GM19023 (cell line): ENCODE results near the gene SPTBN4.
"Not testable (repeated sequence)": the region's sequence is repeated elsewhere in the genome, so short reads cannot be mapped to it uniquely, and the experiment has no call there.

ENCODE experiments used
- ATAC-seq: cut with Tn5 transposase; IDR thresholded peaks from one replicate; pipeline ENCODE4 v1.9.1; 2021; ENCODE audit warnings: mild to moderate bottlenecking, moderate library complexity; ENCODE audit not compliant: unreplicated experiment

Gene SPTBN4

DNA sequence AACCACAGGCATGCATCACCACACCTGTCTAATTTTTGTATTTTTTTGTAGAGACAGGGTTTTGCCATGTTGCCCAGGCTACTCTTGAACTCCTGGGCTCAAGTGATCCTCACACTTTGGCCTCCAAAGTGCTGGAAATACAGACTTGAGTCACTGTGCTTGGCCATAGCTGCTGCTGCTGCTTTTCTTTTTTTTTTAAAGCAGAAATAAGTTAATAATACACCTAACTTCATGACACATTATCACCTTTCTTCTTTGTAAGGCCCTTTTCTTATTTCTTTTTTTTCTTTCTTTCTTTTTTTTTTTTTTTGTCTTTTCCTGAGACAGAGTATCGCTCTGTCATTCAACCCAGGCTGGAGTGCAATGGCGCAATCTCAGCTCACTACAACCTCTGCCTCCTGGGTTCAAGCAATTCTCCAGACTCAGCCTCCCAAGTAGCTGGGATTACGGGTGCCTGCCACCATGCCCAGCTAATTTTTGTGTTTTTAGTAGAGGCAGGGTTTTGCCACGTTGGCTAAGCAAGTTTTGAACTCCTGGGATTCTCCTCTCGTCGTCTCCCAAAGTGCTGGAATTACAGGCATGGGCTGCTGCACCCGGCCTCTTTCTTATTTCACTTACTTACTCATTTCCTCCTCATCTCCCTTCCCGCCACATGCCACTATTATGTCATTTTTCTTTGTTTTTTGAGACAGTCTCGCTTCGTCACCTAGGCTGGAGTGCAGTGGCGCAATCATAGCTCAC is 118.6 kb downstream of the SPTBN4 start:
- ATAC-seq: no peak

- no peak for ATAC-seq
Measured at GRCh38 chr19:40585982-40586422, 119.2 kb downstream of the SPTBN4 start.

GRCh38 chr19:40586611-40587010 is 119.8 kb downstream of the SPTBN4 start:
- ATAC-seq: no peak

DNA sequence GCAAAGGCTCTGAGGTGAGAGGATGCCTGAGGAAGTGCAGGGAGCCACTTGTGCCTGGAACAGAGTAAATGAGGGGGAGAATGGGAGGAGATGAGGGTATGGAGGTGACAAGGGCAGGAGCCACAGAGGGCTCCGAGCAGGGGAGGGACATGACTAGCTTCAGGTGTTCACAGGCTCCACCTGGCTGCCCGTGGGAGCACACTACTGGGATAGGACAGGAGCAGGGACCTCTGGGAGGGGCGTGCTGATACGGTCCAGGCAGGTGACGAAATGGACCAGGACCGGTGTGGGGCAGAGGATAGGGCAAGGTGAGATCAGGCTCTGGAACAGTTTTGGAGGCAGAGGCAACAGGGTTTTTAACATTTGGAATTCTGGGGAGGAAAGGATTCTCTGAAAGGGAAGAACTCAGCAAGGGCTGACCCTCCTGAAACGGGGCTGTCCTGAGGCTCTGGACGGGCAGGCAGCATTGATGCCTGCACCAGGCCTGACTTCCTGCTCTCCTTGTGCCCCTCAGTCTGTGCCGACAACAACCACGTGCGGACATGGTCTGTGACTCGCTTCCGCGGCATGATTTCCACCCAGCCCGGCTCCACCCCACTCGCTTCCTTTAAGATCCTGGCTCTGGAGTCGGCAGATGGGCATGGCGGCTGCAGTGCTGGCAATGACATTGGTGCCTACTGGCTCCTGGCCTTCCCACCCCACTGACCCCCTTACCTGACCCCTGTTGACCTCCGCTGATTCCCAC is 121.5 kb downstream of the SPTBN4 start:
- ATAC-seq: no peak

DNA sequence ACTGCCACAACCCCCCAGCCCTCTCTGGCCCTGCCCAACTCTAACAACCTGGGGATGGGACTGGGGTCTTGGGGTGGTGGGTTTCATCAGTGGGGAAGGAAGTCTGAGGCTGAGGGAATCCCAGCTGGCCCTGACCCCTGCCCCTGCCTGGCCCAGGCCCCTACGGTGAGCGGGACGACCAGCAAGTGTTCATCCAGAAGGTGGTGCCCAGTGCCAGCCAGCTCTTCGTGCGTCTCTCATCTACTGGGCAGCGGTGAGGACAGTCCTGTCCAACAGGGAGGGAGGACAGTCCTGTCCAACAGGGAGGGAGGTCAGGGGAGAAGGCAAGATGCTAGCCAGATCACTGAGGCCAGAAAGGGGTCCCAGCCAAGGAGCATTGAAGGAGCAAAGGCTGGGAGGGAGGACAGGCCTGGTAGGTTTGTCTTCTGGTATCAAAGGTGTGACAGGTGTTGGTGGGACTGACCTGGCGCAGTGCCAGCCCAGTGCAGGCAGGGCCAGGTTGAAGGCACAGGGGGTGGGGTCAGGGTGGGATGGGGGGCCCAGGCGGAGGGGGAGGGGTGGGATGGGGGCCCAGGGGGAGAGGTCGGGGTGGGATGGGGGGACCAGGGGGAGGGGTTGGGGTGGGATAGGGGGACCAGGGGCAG is 122.2 kb downstream of the SPTBN4 start:
- no peak for ATAC-seq

GRCh38 chr19:40589591-40590429 is 123.0 kb downstream of the SPTBN4 start:
- no peak for ATAC-seq

DNA sequence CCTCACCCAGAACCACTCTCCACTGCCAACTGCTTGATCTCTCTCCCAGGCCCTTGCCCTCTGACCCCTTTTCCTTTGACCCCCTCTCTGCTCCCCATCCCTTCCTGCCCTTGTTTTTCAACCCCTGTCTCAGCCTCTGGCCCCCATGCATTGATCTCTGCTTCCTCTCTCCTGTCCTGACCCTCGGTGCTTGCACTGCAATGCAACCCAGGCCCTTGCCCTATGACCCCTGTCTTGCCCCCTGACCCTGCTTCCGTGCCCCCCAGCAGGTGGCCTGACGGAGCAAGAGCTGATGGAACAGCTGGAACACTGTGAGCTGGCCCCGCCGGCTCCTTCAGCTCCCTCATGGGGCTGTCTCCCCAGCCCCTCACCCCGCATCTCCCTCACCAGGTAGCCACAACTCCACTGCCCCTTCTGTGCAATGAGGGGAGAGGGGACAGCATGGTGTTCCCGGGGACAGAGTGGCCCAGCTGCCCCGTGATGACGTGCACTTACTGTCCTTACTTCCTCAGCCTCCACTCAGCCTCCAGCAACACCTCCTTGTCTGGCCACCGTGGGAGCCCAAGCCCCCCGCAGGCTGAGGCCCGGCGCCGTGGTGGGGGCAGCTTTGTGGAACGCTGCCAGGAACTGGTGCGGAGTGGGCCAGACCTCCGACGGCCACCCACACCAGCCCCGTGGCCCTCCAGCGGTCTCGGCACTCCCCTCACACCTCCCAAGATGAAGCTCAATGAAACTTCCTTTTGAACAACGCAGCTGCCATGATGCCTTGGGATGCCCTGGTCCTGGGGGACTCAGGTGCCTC is 123.9 kb downstream of the SPTBN4 start:
- ATAC-seq: no peak

- not testable (repeated sequence) for ATAC-seq
Measured at GRCh38 chr19:40591724-40592123, 124.9 kb downstream of the SPTBN4 start.

DNA sequence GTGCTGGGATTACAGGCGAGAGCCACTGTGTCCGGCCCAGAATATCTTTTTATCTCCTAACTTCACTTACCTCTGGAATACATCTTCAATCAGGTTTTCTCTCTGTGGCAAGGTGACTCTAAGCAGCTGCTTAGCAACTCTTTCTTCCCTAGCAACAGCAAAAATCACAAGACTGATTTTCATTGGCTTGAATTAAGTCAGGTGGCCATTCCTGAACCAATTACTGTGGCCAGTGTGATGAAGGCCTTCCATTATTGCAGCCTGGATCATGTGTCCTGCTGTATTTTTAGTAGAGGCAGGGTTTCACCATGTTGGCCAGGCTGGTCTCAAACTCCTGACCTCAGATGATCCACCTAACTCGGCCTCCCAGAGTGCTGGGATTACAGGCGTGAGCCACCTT is 125.4 kb downstream of the SPTBN4 start:
- ATAC-seq: no peak

DNA sequence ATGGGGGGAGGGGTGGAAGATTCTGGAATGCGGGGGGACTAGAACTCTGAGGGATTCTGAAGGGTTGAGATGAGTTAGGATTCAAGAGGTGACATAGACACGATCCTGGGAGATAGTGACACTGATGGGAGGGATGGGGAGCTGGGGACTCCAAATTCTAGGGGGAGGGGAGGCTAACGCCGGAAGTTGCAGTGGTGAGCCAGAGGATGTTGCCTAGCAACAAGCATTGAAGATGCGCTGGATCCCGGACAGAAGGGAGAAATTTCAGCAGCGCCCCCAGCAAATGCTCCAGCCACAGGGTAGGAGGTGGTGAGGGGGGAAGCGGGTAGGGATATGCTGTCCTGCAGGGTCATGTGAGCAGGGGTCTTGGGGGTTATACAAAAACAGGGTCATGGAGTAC is 127.5 kb downstream of the SPTBN4 start:
- ATAC-seq: no peak

DNA sequence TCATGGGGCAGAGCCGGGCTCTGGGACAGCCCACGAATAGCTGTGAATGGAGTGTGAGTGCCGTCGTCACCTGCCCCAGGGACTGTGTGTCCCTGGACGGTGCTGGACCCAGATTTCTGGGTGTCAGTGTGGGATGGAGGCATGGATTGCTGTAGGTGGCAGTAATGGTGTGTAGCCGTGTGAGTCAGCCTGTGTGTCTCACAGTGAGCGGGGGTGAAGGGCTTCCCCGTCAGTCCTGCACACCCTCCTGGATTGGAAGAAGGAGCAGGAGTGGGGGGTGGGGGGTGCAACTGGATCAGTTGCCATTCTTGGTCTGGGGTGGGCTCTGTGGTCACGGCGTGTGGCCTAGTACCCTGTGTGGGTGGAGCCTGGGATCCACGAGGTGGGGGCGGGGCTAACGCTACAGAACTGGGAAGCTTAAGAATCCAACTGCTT is 127.9 kb downstream of the SPTBN4 start:
- ATAC-seq: no peak

DNA sequence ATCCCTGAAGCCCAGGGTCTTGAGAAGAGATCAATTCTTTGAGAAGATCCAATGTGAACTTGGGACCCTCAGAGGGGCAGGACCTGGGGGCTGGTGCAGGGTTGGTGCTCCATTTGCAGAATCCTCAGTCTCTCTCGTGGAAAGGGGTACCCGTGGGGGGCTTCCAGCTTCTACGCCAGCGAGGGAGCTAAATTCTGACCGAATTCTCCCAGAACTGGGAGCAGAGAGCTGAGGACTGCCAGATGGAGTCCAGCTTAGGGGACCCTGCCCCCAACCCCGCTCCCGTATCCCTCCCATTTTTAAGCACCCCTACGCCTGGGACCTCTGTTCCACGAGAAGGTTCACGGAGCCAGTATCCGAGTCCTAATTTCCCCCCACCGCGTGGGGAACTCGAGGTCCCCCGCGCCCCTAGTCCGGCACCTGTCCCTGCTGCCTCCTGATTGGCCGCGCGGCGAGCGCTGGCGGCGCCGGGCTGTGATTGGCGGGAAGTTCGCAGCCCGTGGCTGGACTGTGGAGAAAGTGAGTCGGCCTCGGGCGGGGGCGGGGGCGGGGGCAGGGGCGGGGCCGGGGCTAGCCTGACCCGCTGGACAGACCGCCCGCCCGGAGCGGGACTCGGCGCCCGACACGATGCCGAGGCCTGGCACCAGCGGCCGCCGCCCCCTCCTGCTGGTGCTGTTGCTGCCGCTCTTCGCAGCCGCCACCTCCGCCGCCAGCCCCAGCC is 130.0 kb downstream of the SPTBN4 start:
- no peak for ATAC-seq

DNA sequence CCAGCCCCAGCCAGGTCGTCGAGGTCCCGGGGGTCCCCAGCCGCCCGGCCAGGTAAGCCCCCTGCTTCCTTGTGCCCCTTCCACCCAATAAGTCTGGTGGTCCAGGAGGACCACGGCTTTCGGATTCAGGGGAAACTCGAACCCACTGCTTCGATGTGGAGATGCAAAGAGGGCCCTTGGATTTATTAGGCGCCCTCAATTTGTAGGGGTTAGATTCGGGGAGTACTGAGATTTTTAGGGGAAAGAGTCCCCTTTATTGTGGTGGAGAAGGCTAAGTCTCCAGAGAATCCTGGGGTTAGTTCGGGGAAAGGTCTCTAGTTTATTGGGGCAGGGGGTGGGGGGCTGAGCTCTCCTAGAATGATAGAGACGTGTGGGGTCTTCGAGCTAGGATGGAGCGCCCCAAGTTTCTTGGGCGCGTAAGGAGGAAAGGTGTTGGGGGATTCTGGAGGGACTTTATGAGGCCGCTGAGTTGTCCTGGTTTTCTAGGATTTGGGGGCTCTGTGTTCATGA is 130.6 kb downstream of the SPTBN4 start:
- no peak for ATAC-seq

- ATAC-seq: no peak
Measured at GRCh38 chr19:40598121-40598917, 131.5 kb downstream of the SPTBN4 start.

DNA sequence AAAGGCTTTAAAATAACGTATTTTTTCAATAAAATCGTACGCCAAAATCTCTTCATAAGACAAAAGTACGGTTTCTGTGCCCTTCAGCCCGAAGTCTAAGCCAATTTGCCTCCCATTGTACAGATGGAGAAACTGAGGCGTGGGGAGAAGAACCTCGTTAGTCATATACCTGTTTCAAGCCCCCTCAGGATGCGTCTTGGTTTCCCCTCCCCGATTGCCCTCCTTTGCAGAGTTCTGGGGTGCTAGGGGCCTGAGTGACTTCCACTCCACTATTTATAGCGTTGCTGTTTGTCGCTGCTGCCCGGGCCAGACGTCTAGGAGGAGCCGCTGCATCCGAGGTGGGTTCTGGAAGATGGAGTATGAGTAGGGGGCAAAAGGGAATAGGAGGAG is 132.1 kb downstream of the SPTBN4 start:
- no peak for ATAC-seq

DNA sequence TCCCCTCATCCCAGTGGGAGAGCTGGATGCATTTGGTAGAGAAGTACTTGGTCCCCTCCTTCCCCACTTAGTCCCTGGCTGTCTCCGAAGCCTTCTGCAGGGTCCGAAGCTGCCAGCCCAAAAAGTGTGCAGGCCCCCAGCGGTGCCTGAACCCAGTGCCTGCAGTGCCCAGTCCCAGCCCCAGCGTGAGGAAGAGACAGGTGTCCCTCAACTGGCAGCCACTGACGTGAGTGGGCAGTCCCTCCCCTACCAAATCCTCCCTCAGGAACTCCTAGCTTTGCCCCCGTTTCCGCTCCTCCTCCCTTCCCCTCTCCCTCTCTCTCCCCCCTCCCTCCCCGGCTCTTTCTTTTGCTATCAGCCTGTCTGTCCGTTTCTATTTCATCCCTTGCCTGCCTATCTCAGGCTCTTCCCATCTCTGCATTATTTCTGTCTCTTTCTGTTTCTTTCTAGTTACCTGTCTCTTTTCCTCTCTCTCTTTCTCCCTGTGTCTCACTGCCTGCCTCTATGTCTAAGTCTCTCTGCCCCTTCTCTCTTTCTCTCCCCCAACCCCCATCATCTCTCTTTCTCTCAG is 132.6 kb downstream of the SPTBN4 start:
- ATAC-seq: no peak

- no peak for ATAC-seq
Measured at GRCh38 chr19:40599902-40600569, 133.2 kb downstream of the SPTBN4 start.
